Measurements from ENCODE around the gene TGM5. TPM values are rescaled to one million over a fixed set of nuclear protein-coding genes. Genes with fewer than 3 reads are reported as not detected.
A peak's percentile ranks its signal among the peaks of the same experiment; 100 is the strongest.

TGM5 gene
- total and polyA plus RNA-seq, 11 donors = 1.2 TPM; not detected in 10

- Histone ChIP-seq H3K27me3 (peaks cover 0 to 14% (median 0%) of the 10 kb centered on the region in 9 donors), H3K27ac (no peak overlapping the region), H3K4me1 (peaks cover 0 to 5% (median 0%) of the 10 kb centered on the region in 12 donors), H3K9me3 (no peaks in the 10 kb centered on the region), H3K36me3 (no peaks in the 10 kb centered on the region), H3K4me3 (no peak overlapping the region)
- 72 to 76% (median 74%) methylated on average over 9 of the region's 9 CpGs for WGBS, 4 donors
- DNase-seq (no peak), ATAC-seq (no peak)
- intact Hi-C loops (cut with DNase I) = no loop called here
- TF ChIP-seq CTCF (IDR thresholded peaks at IDR 0.05) (no peak), POLR2A (IDR thresholded peaks at IDR 0.05) (no peak)
Measured at GRCh38 chr15:43210807-43211206, 55.9 kb downstream of the TGM5 start.

GRCh38 chr15:43210172-43210745 is 56.5 kb downstream of the TGM5 start:
- DNase-seq = no peak
- WGBS, 4 donors = 85 to 91% (median 89%) methylated on average over 15 of the region's 15 CpGs
- no peak overlapping the region for H3K4me3 ChIP-seq
- no peaks in the 10 kb centered on the region for H3K36me3 ChIP-seq
- peaks cover 0 to 14% (median 0%) of the 10 kb centered on the region in 9 donors for H3K27me3 ChIP-seq
- intact Hi-C loops (cut with DNase I) = no loop called here
- TF ChIP-seq POLR2A (IDR thresholded peaks at IDR 0.05) (no peak), CTCF (IDR thresholded peaks at IDR 0.05) (no peak)
- peaks cover 0 to 5% (median 0%) of the 10 kb centered on the region in 12 donors for H3K4me1 ChIP-seq
- H3K27ac ChIP-seq = no peak overlapping the region
- ATAC-seq = no peak
- H3K9me3 ChIP-seq = no peaks in the 10 kb centered on the region

GRCh38 chr15:43209059-43209824 is 57.5 kb downstream of the TGM5 start:
- H3K4me1 ChIP-seq = peaks cover 0 to 5% (median 0%) of the 10 kb centered on the region in 12 donors
- TF ChIP-seq CTCF (IDR thresholded peaks at IDR 0.05) (peak in 2 of 12 donors; percentile 13 to 29), POLR2A (IDR thresholded peaks at IDR 0.05) (no peak)
- intact Hi-C loops (cut with DNase I) = no loop called here
- H3K4me3 ChIP-seq = no peak overlapping the region
- 57 to 79% (median 73%) methylated on average over 5 to 13 of the region's 13 CpGs for WGBS, 4 donors
- peaks cover 0 to 14% (median 0%) of the 10 kb centered on the region in 9 donors for H3K27me3 ChIP-seq
- ATAC-seq (peak in 2 of 4 donors; percentile 31 to 34), DNase-seq (no peak)
- H3K36me3 ChIP-seq = no peaks in the 10 kb centered on the region
- no peaks in the 10 kb centered on the region for H3K9me3 ChIP-seq
- no peak overlapping the region for H3K27ac ChIP-seq

Data from heart left ventricle (tissue), 16 donors.